ENCODE measurements around the gene HIVEP3.

DNA sequence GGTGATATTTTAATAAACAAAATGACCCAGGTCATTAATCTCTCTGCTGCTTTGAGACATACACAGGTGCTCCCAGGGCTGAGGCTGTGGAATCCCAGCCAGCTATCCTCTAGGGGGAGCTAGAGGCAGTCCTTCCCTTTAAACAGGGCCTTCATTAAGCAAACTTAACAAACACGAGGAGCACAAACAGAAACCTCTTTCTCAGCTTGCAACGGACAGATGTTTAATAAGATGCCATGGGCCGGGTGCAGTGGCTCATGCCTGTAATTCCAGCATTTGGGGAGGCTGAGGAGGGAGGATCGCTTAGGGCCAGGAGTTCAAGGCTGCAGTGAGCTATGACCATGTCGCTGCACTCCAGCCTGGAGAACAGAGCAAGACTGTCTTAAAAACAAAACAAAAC, 106.7 kb downstream of the HIVEP3 start:
- TF ChIP-seq, protein P1, sequence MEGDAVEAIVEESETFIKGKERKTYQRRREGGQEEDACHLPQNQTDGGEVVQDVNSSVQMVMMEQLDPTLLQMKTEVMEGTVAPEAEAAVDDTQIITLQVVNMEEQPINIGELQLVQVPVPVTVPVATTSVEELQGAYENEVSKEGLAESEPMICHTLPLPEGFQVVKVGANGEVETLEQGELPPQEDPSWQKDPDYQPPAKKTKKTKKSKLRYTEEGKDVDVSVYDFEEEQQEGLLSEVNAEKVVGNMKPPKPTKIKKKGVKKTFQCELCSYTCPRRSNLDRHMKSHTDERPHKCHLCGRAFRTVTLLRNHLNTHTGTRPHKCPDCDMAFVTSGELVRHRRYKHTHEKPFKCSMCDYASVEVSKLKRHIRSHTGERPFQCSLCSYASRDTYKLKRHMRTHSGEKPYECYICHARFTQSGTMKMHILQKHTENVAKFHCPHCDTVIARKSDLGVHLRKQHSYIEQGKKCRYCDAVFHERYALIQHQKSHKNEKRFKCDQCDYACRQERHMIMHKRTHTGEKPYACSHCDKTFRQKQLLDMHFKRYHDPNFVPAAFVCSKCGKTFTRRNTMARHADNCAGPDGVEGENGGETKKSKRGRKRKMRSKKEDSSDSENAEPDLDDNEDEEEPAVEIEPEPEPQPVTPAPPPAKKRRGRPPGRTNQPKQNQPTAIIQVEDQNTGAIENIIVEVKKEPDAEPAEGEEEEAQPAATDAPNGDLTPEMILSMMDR (IDR thresholded peaks at IDR 0.05) = peak; percentile 46 to 75 (median 62)
- TF ChIP-seq POLR2A (IDR thresholded peaks at IDR 0.05) = no peak

Measured in heart left ventricle (tissue), 13 donors.